Activated T-cell treated with anti-CD3 and anti-CD28 coated beads for 4 hours (primary cell): ENCODE measurements around the gene EP400.
"Not testable (repeated sequence)": the region's sequence is repeated elsewhere in the genome, so short reads cannot be mapped to it uniquely, and the experiment has no call there.

Experiments
- DNase-seq: peaks from one replicate; pipeline ENCODE4 v3.0.0-alpha.2; 2020

EP400 gene

GRCh38 chr12:132102297-132102696 lies 152.6 kb downstream of the EP400 start:
- DNase-seq, result no peak

GRCh38 chr12:132103072-132103471 lies 153.3 kb downstream of the EP400 start:
- not testable (repeated sequence) for DNase-seq

GRCh38 chr12:132103542-132104308 lies 154.0 kb downstream of the EP400 start:
- no peak for DNase-seq

GRCh38 chr12:132105467-132105866 lies 155.7 kb downstream of the EP400 start:
- DNase-seq, result no peak

- DNase-seq, result no peak
Observed at GRCh38 chr12:132106921-132107320, 157.2 kb downstream of the EP400 start.

GRCh38 chr12:132108211-132108832 lies 158.6 kb downstream of the EP400 start:
- no peak for DNase-seq

- no peak for DNase-seq
Observed at GRCh38 chr12:132109741-132110140, 160.0 kb downstream of the EP400 start.

GRCh38 chr12:132110677-132111076 lies 160.9 kb downstream of the EP400 start:
- no peak for DNase-seq

- DNase-seq, result no peak
Observed at GRCh38 chr12:132111654-132112304, 162.0 kb downstream of the EP400 start.

GRCh38 chr12:132114667-132115066 lies 164.9 kb downstream of the EP400 start:
- DNase-seq, result no peak

GRCh38 chr12:132115500-132115899 lies 165.8 kb downstream of the EP400 start:
- no peak for DNase-seq

- no peak for DNase-seq
Observed at GRCh38 chr12:132116709-132117557, 167.2 kb downstream of the EP400 start.

- DNase-seq, result no peak
Observed at GRCh38 chr12:132117558-132117875, 167.8 kb downstream of the EP400 start.

GRCh38 chr12:132118876-132119275 lies 169.1 kb downstream of the EP400 start:
- DNase-seq, result no peak

- DNase-seq, result no peak
Observed at GRCh38 chr12:132121283-132121682, 171.5 kb downstream of the EP400 start.

GRCh38 chr12:132123970-132124765 lies 174.4 kb downstream of the EP400 start:
- no peak for DNase-seq

GRCh38 chr12:132124766-132125425 lies 175.2 kb downstream of the EP400 start:
- DNase-seq, result no peak

GRCh38 chr12:132125736-132126135 lies 176.0 kb downstream of the EP400 start:
- DNase-seq, result no peak

GRCh38 chr12:132127041-132127440 lies 177.3 kb downstream of the EP400 start:
- DNase-seq, result no peak

GRCh38 chr12:132129007-132129406 lies 179.3 kb downstream of the EP400 start:
- DNase-seq, result no peak

GRCh38 chr12:132130690-132131089 lies 180.9 kb downstream of the EP400 start:
- no peak for DNase-seq
